GM18907 (cell line): ENCODE data around the gene SMAD5.
A peak's percentile ranks its signal among the peaks of the same experiment; 100 is the strongest.

Experiments used
- ATAC-seq: cut with Tn5 transposase; IDR thresholded peaks from one replicate; pipeline ENCODE4 v1.9.1; 2021; ENCODE audit warnings: mild to moderate bottlenecking, moderate library complexity; ENCODE audit not compliant: unreplicated experiment

SMAD5 gene

DNA sequence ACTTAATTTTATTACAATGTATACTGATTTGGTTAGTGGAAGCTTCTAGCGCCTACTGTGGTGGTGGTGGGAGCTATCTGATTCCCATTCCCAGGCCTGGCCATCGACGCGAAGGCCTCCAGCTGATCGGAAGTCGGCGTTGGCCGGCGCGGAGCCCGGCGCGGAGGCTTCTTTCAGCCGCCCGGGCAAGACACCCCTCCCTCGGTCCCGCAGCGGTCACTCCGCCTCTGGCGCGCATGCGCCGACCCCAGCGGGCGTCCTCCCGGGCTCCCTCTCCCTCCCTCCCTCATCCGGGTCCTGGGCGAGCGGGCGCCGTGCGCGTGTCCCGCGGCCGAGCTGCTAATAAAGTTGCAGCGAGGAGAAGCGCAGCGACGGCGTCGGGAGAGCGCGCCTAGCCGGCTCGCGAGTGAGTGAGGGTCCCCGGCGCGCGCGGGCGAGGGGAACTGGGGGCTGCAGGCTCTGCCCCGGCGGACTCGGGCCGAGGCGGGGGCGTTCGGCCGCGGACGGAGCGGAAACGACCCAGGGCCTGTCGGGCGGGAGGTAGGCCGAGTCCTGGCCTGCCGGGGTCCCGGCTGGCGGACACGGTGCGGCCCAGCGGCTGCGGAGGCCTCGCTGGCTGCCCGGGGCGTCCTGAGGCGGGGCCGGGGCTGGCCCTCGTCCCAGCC, at the start of gene SMAD5:
SMAD5 (plus strand) TSS at position 289 of the 665 bp plus-strand sequence. CDS start 20,916 bp downstream, outside the sequence.
- ATAC-seq = peak; percentile 92

DNA sequence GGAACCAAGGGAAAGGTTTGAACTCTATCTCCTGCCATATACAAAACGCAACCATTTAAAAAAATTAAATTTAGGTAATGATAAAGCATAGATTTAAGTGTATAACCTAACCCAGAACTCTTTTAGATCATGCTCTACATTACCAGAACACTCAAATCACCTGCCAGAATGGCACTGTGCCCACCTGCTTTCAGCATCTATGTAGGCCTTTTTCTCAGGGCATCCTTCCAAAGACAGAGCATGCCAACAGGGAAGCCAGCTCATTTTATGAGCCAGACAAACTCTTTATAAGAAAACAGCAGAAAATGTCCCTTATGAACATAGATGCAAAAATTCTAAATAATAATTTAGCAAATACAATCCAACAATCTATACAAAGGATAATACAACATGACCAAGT, 47.9 kb upstream of the SMAD5 start:
- ATAC-seq = no peak

DNA sequence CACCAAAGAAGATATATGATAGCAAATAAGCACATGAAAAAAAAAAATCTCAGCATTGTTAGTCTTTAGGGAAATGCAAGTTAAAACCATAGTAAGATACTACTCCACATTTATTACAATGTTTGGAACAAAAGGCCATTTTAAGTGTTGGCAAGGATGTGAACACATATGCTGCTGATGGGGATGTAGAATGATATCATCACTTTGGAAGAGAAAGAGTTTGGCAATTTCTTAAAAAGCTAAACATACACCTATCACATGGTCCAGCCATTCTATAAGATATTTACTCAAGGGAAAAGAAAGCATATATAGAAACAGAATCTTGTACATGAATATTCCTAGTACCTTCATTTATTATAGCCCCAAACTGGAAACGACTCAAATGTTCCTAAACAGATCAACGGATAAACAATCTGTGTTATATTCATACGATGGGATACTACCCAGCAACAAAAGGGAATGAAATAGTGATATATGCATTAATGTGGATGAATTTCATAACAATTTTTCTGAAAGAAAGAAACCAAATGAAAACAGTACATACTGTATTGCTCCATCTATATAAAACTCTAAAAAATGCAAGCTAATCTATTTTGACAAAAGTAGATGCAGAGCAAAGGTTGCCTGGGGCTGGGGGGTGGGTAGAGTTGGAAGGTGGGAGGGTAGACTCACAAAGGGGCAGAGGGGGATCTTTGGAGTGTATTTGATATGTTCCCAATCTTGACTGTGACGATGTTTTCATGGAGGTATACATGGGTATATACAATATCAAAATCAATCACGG, 45.7 kb upstream of the SMAD5 start:
- ATAC-seq = no peak

DNA sequence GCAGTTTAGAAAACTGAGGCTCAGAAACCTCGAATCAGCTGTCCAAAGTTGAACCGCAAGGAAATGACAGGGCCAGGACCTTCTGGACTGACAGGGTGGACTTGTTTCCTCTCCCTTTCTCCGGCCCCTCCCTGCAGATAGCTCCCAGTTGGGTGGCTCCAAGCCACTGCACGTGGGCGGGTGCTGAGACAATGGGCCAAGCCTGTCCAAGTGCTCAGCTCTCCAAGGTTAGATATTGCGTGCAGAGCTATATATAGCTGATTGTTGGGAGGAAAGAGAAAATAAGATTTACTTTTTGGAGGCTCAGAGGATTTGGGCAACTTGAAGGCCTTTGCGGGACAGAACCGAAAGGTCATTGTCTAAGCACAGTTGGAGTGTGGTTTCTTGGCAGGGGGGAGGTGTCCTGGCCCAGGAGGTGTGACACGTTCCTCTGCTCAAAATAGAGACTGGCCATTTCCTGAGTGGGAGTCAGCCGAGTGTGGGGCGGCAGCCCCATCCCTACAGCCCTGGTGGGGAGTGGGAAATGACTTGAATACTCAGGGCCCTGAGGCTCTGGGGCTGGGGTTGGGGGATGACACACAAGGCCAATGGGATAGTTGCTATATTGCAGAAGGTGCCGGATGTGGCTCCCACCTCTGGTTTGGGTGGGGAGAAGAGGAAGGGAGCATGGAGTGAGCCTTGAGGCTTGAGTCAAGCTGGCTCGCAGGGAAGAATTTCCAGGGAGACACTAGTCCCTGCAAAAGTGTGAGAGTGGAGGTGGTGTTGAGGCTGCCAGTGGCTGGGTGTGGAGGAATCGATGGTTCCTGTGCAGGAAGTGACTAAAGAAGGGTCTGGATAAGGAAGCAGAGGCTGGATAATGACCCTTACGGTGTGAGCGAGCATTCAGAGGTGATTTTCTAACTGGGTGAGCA, 44.4 kb upstream of the SMAD5 start:
- no peak for ATAC-seq

DNA sequence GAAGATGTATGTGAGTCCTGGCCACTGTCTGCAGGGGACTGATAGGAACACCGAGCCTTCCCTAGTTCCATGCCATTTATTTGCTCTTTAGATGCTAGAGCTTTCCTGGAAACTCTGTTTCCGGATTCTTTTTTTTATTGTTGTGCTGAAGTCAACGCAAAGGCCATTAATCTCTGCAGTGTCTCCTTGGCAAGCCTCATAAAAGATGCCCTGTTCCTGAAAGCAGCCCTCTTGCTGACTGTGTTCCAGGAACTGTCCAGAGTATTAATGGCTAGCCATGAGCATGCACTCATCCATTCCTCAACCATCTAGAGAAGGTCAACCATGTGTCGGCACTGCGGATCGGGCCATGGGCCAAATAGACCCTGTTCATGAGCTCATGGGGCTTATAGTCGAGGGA, 42.9 kb upstream of the SMAD5 start:
- no peak for ATAC-seq

DNA sequence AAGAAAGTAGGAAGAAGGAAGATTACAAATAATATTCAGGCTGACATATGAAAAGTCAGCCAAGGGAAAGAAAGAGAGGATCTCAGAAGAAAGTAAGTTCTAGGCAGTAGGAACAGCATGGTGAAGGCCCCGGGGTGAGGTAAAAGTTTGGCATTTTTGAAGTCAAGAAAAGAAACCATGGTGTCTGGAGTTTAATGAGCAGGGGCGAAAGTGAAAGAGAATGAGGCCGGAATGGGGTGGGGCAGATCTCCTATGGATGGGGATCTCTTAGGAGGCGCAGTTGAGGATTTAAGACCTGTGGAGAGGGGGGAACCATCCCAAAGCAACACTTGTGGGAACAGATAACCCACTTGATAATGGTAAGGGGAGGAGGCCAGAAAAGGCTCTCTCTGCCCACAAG, 42.3 kb upstream of the SMAD5 start:
- ATAC-seq = no peak

DNA sequence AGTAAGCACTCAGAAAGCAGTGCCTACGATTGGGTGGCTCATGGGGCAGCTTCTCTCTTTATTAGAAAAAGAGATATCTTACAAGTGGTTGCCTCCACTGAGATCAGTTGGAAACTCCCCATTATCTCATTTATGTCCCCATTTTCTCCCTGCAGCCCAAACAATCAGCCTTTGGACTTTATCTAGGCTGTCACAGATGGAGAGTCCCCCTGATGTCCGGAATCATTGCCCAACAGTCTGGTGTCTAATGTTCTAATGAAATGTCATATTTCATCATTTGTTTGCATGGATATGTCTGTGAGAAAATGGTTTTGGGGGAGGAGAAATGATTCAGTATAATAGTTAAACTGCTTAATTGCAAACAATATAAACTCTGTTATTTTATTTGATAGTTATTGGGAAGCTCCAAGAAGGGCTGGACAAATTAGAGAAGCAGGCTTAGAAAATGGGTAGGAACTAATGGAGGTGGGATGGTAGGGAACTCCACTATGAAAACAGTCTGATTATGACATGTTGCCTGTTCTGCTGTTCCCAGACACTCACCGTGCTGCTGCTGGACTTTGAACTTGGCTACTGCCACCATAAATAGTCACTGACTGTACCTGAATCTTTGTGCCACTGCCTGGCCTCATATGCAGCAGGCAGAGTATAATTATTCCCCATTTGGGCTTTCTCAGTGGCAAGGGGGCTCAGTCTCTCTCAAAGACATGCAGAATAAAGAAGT, 38.3 kb upstream of the SMAD5 start:
- no peak for ATAC-seq

DNA sequence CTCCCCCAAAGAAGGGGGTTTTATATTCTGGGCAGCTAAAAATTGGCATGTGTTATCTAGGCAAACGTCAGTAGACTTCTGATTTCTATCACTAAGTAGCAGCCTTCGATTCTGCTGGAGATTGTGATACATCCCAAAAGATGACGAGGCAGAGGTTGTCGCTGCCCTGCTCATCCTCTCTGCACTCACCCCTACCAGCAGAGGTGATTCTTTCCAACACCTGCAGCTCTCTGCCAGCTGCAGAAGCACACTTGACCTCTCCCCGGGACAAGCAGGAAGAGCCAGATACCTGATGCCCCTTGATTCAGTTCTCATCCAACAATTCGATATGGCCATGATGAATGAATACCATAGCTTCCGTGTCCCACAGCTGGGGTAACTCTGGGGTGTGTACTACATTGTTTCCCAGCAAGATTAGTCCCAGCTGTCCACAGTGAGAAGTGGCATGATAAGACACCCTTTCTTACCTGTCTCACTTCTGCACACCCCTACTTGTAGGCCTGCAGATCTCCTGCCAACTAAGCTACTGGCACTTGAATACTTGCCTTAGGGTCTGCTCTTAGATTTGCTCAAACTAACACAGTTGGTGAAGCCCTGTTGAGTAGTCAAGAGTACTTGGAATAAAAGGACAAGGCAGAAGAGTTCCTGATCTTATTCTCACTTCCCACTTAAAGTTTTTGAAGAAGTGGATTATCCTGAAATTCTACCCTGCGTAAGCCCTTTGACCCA, 37.6 kb upstream of the SMAD5 start:
- no peak for ATAC-seq

DNA sequence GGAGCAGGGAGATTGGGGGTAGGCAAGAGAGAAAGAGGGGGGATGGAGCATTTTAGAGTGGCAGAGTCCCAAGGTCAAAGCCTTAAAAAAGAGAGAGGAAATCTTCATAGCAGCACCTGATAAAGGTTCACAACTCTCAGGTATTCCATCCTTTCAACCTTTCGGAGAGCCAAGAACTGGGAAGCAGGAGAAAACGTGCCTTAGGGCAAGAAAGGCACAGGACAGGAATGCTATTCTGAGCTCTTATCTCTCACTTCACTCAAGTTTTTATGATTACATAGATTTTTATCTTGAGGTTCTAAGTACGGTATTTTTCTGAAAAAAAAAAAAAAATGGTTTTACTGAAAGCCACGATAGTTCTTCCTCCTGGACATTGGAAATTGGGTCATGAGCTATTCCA, 34.5 kb upstream of the SMAD5 start:
- no peak for ATAC-seq

DNA sequence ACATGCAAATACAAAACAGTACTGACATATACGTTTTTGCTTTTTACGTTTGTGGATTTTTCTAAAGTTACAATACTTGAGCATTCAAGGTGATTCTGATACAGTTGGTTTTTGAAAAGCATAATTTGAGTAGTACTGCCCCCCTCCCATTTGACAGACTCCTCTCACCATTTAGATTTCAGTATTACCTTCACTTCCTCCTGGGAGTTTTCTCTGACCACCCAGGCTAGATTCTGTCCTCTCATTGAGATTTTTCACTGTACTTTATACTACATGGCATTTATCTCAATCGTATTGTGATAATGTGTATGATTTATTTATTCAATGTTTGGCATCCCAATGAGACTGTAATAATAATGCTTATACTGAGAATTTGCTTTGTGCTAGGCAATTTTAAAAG, 32.8 kb upstream of the SMAD5 start:
- ATAC-seq = no peak

DNA sequence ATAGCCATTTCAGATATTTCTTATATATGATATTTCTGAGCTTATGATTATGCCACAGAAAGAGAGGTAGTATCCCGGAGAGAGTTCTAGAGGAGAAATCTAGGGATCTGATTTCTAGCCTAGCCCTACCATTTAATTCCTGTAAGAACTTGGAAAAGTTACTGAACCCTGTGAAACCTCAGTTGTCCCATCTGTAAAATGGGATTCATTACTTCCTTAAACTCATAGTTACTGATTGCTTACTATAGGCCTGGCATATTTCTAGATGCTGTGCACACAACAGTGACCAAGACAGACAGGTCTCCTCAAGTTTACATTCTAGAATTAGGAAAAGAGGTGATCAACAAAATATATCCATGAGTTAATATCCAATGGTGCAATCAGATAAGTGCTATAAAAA, 30.8 kb upstream of the SMAD5 start:
- ATAC-seq = no peak

DNA sequence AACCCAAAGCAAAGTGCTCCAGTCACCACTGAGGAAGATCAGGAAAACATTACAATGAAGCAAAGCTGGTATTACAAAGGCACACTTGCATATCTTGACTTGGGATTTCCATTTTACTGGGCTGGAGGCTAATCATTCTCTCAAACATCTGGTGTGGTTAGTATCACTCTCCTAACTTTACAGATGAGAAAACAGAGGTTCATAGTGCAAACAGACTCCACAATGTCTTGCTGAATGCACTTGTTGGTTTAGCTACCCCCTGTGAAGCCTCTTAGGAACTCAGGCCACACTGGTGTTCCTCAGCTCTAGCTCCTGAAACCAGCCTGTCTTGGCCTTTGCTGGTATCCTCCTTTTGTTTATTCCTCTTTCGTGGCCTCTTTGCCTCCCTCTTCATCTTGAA, 29.5 kb upstream of the SMAD5 start:
- peak; percentile 88 for ATAC-seq

DNA sequence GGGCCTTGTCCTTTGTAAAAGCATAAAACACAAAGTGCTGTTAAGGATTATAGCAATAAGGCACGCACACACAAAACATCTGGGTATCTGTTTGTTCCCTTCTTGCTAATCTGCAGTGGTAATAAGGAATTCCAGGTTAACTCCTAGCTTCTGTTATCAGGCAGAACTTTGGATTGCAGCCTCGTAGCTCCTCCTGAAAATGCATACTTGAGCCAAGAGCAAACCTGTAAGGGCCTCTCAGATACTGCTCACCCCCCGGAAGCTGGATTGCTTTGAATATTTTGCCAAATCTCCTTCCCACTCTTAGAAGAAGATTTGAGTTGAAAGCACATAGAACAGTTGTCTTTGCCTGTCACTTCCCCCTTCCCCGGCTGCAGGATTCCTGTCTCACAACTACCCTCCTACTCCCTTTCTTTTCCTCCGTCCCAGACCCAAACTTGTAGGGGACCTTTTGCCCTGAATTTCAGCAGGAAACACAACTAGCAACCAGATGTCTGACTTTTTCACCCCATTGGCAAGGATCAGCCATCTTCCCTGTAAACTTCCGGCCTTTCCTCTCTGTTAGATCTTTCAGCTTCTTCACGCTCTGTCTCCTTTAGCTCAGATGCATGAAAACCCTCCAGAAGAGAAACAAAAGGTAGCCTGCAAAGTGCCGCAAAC, 28.2 kb upstream of the SMAD5 start:
- ATAC-seq = no peak

DNA sequence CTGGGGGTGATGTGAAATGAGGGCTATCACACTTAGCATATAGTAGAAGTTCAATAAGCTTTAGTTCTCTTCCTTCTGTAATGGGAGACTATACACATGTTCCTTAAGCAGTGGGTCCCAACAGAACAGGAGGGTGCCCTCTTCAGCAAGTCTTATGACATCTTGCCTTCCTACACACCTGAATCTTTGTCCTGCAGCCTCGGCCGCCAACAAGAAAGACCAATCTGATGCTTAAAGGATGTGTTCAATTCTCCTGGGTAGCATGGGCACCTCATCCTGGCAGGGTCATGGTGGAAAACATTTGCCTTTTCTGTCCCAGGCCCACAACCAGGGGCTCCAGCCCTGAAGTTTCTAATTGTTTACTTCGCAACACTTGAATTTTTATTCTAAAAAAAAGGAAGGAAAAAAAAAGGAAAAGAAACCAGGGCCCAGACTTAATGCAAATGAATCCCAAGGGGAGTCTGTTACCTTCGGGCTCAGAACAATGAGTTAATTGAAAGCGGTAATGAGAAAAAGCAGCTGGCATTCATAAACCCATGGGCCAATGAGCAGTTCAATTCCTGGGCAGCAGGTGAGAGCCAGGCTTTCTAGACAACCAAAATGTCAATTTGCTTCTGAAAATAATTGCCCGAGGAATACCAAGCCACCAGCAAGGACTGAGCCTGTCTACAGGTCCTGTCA, 26.2 kb upstream of the SMAD5 start:
- no peak for ATAC-seq

DNA sequence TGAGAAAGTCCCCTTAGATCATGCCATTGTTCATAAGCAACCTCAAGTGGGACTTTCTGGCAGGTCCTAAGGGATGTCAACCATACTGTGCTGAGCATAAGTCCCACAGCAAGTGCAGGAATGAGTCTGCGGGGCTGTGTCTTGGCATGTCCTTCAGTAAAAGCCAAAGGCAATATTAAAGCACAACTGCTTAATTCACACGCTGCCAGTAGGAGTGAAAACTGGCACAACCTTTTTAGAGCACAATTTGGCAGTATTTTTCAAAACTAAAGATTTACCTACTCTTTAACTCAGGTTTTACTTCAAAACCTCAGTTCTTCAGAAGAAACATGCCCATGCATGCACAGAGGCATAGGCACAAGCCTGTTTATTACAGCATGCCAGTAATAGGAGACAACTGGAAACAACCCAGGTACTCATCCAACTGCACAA, 24.4 kb upstream of the SMAD5 start:
- peak; percentile 66 for ATAC-seq

DNA sequence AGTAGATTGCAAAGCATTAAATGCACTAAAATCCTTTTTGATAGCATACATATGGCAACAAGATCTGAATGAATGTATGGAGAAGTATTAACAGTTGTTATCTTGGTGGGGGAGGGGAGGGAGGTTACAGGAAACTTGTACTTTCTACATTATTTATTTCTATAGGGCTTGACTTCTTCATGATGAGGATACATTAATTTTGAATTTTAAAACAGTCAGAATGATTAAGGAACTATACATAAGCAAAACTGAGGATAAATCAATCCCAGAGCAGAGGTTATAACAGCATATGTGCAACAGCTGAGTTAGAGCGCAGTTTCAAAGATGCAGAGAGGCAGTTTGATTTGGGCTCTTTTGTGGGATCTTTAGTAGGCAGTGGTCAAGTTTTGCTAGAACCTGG, 23.9 kb upstream of the SMAD5 start:
- no peak for ATAC-seq

DNA sequence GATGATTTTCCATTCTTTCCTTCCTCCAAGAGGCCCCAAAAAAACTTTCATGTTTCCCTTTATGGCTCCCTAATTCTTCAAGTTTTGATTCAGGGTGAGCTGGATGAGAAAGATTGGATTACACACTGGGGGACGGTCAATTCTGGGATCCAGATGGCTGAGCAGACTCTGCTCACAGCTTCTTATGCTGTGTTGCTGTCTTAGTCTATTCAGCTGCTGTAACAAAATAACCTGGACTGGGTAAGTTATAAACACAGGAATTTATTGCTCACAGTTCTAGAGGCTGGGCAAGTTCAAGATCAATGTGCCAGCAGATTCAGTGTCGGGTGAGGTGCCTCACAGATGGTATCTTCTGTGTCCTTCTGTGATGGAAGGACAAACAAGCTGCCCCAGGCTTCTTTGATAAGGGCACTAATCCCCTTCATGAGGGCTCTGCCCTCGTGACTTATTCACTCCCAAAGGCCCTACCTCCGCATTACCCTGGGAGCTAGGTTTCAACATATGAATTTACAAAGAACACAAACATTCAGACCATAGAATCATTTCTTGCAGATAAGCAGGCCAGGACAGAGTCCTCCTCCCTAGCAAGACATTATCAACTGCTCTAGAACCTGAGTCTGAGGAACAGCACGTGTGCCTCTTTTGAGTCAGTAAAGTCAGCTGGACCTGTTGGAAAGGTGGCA, 23.1 kb upstream of the SMAD5 start:
- no peak for ATAC-seq

DNA sequence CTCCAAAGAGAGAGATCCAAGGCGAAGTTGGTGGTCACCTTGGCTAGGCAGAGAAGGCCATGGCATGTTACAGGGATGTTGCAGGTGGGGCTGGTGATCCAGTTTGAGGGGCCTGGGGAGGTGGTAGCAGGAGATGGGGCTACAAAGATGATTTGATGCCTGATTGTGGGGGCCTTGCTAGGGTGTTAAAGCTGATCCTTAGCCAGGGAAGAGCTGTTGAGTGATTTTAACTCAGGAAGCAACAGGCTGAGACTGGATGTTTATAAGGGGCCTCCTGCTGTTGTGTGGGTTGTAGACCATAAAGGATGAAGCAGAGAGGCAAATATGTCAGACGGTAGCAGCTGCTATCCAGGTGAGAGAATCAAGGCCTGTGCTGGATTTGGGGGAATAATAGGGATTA, 19.0 kb upstream of the SMAD5 start:
- no peak for ATAC-seq
